GM12872 (cell line): ENCODE results near the gene SMCO1.

Experiments
- TF ChIP-seq, protein P1 (sequence below): IDR thresholded peaks from 3 replicates; pipeline ENCODE4 v1.5.1; 2011; ENCODE audit warnings: low read depth, mild to moderate bottlenecking, low read length, moderate library complexity; ENCODE audit not compliant: insufficient read depth

SMCO1 gene

DNA sequence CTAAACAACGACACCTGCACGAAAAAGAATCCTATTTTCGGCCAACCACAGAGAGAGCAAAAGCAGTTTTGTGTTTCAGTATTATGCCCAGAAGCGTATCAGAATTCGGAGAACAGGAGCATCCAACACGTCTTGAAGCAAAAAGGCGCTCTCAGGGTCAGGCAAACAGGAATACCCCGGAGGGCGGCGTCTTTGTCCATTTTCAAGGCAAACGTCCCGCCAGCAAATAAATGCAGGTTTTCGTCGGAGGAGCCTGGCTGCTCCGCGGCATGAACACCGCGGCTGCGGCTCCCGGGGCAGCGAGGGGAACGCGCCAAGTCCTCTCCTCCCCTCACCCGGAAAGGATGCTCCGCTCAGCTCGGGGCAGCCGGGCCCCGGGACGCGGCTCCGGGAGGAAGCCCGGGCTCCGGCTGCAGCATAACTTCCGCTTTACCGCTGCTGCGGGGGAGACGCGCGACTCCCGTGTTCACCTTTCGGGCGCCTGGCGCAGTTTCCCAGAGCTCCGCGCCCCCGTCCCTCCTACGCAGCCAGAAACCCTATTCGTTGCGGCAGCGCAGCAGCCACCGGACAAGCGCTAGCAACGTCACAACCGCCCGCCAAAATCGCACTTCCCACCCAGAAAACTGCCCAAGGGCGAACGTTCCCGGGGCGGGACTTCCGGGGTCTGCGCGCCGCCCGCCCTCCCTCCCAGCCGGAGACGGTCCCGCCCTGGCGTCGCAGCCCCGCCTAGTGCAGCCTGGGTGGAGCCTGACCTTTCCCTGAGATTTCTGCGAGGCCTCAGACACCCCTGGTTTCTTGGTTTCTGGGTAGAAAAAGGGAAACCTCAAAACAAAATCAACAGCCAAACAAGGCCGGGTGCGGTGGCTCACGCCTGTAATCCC lies 11.7 kb downstream of the SMCO1 start, which contains the start of gene RNF168:
RNF168 (minus strand) TSS at position 573 of the 881 bp plus-strand sequence. CDS start 595 bp downstream, outside the sequence.
- TF ChIP-seq, protein P1, sequence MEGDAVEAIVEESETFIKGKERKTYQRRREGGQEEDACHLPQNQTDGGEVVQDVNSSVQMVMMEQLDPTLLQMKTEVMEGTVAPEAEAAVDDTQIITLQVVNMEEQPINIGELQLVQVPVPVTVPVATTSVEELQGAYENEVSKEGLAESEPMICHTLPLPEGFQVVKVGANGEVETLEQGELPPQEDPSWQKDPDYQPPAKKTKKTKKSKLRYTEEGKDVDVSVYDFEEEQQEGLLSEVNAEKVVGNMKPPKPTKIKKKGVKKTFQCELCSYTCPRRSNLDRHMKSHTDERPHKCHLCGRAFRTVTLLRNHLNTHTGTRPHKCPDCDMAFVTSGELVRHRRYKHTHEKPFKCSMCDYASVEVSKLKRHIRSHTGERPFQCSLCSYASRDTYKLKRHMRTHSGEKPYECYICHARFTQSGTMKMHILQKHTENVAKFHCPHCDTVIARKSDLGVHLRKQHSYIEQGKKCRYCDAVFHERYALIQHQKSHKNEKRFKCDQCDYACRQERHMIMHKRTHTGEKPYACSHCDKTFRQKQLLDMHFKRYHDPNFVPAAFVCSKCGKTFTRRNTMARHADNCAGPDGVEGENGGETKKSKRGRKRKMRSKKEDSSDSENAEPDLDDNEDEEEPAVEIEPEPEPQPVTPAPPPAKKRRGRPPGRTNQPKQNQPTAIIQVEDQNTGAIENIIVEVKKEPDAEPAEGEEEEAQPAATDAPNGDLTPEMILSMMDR, result no peak

DNA sequence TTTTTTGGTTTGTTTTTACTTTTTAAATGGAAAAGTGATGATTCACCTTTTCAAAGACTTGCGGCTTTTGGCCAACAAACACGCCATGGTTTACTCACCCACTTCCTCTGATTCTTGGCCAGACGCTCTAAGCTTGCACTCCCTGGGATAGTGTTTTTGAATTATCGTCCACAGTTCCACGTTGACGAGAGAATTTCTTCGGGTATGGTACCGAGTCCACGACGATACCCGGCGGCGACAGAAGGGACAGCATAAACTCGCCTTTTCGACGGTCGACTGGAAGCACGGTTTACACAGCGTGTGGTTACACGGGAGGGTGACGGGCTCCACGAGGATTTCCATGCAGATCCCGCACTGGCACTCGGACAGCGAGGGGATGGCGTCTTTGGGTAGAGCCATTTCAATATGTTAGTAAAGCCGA lies 12.4 kb downstream of the SMCO1 start:
- TF ChIP-seq, protein P1, result no peak

DNA sequence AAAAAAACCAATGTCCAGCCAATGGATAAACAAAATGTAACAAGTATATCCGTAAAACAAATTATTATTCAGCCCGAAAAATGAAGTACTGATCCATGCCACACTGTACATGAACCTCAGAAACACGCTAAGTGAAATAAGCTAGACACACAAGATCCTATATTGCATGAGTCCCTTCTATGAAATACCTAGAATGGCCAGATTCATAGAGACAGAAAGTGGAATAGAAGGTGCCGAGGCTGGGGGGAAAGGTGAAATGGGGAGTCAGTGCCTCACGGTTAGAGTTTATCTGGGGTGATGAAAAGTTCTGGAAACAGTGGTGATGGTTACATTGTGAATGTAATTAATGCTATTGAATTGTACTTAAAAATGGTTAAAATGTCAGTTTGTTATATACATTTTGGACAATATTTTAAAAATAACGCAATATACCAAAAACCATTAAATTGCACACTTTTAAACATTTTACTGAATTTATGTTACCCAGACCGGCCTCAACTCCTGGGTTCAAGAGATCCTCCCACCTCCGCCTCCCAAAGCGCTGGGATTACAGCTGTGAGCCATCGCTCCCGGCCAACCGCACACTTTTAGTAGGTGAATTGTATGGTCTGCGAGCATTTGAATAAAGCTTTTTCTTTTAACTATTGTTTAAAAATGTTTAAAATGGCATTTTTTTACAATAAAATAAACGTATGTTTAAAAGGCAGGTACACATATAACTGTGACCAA lies 13.7 kb downstream of the SMCO1 start:
- TF ChIP-seq, protein P1, result no peak

DNA sequence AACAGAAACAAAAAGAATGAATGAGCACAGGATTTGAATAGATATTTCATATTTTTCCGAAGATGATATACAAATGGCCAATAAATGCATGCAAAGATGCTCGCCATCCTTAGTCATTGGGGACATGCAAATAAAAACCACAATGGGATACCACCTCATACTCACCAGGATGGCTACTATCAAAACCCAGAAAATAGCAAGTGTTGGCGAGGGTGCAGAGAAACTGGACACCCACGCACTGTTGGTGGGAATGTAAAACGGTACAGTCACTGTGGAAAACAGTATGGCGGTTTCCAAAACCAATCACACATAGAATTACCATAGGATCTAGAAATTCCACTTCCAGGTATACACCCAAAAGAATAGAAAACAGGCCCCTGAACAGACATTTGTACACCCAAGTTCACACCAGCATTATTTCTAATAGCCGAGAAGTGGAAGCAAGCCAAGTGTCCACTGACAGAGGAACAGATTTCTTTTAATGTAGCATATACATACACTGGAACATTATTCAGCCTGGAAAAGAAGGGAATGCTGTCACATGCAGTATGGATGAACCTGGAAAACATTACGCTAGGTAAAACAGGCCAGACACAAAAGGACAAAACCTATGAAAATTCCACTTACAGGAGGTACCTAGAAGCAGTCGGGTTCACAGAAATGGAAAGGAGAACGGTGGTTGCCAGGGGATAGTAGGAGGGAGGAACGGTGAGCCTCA lies 15.2 kb downstream of the SMCO1 start:
- TF ChIP-seq, protein P1, result no peak

DNA sequence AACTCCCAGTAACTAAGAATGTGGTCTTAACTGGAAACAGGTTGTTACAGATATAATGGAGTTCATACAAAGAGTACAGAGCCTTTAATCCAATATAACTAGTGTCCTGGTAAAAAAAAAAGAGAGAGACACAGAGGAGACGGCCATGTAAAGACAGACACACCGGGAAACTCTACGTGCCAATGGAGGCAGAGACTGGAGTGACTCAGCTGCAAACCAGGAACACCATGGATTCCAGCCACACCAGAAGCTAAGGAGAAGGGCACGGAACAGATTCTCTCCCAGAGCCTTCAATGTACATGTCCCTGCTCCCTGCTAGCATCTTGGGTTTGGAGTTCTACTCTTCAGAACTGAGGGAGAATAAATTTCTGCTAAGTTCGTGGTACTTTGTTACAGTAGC lies 16.1 kb downstream of the SMCO1 start:
- TF ChIP-seq, protein P1, result no peak

DNA sequence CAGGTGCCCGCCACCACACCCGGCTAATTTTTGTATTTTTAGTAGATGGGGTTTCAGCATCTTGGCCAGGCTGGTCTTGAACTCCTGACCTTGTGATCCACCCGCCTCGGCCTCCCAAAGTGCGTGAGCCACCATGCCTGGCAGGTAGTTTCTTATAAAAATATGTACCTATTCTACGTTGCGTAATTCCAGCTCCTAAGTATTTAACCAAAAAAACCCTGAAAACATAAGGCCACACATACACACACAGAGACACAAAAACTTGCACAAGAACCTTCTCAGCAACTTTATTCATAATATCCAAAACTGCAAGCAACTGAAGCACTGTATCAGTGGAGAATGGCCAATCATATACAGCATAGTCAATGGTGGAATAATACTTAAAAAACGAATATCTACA lies 16.8 kb downstream of the SMCO1 start:
- TF ChIP-seq, protein P1, result no peak

DNA sequence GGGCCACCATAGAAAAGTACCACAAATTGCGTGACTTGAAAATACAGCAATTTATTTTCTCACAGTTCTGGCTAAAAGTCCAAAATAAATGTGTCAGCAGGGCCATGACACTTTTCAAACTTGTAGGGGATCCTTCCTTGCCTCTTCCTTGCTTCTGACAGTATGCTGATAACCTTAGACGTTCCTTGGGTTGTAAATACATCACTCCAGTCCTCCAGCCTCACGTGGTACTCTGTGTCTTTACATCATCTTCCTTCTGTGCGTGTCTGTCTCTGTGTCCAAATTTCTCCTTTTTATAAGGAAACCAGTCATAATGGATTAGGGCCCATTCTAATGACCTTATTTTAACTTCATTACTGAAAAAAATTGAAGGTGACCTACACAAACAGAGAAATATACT lies 19.0 kb downstream of the SMCO1 start:
- TF ChIP-seq, protein P1, result no peak
